Natural killer cell (primary cell): ENCODE results near the gene TENM4. TPM values are rescaled to one million over a fixed set of nuclear protein-coding genes. Genes with fewer than 3 reads are reported as not detected.
"Not testable (repeated sequence)": the region's sequence is repeated elsewhere in the genome, so short reads cannot be mapped to it uniquely, and the experiment has no call there.

ENCODE experiments used
- ATAC-seq, 3 donors: fragments of 150-1000 bp in 2 of 3; fragments of 200-7000 bp in 1 of 3; cut with Tn5 transposase; 1 replicate in 1 of 3; 2 replicates in 2 of 3; pipeline ENCODE4 v1.10.0; 2021; ENCODE audit warnings: mild to moderate bottlenecking in 2 of 3, moderate library complexity in 2 of 3
- DNase-seq, 2 donors: peaks; one replicate each; pipeline versions ENCODE4 v3.0.0 to v3.0.0-alpha.2; 2013 to 2021; ENCODE audit warnings: mixed read lengths in 1 of 2
- H3K27ac ChIP-seq: one replicate; pipeline ENCODE4 v1.5.1; 2013; ENCODE audit warnings: mild to moderate bottlenecking, low read length
- H3K27me3 ChIP-seq: one replicate; pipeline ENCODE4 v1.6.1; 2013; ENCODE audit warnings: low read length; ENCODE audit not compliant: control insufficient read depth, insufficient read depth
- H3K36me3 ChIP-seq: one replicate; pipeline ENCODE4 v1.6.1; 2013; ENCODE audit warnings: low read length; ENCODE audit not compliant: control insufficient read depth, insufficient read depth
- H3K4me1 ChIP-seq: one replicate; pipeline ENCODE4 v1.6.1; 2013; ENCODE audit warnings: low read length; ENCODE audit not compliant: control insufficient read depth, insufficient read depth
- H3K4me3 ChIP-seq: one replicate; pipeline ENCODE4 v1.5.1; 2013; ENCODE audit warnings: low read length
- H3K9me3 ChIP-seq: one replicate; pipeline ENCODE4 v1.6.1; 2013; ENCODE audit warnings: low read length; ENCODE audit not compliant: control insufficient read depth, insufficient read depth
- H3K27ac Mint-ChIP-seq, 2 donors: one replicate each; pipeline ENCODE4 v1.8.0; 2022; ENCODE audit warnings: mild to moderate bottlenecking in 2 of 2, mixed read lengths in 2 of 2, moderate library complexity in 1 of 2
- H3K27me3 Mint-ChIP-seq, 2 donors: one replicate each; pipeline ENCODE4 v1.8.0; 2022; ENCODE audit warnings: low read depth in 2 of 2, mixed read lengths in 2 of 2
- H3K36me3 Mint-ChIP-seq: one replicate; pipeline ENCODE4 v1.8.0; 2022; ENCODE audit warnings: mixed read lengths
- H3K4me1 Mint-ChIP-seq, 2 donors: one replicate each; pipeline ENCODE4 v1.8.0; 2022; ENCODE audit warnings: mixed read lengths in 2 of 2
- H3K4me3 Mint-ChIP-seq: one replicate; pipeline ENCODE4 v1.8.0; 2022; ENCODE audit warnings: mild to moderate bottlenecking, moderate library complexity, mixed read lengths
- H3K9me3 Mint-ChIP-seq, 2 donors: one replicate each; pipeline ENCODE4 v1.8.0; 2022; ENCODE audit warnings: mixed read lengths in 2 of 2
- WGBS: methylation state at CpG from one replicate; pipeline ENCODE4 v1.1.7; 2013; ENCODE audit warnings: missing lambda C conversion rate; ENCODE audit not compliant: insufficient coverage; 5-methylcytosine and 5-hydroxymethylcytosine counted together
- intact Hi-C: fragments of 100-400 bp; cut with micrococcal nuclease; formaldehyde crosslinking; loops from one replicate; pipeline ENCODE4 v1.14.2; 2022
- total RNA-seq, 4 donors: library from RNA; stranded (reverse); fragments of 120-200 nt in 1 of 4; gene quantifications; one replicate each; pipeline versions ENCODE4 v1.2.3 to v1.2.4, GENCODE V29; 2013 to 2022
- TF ChIP-seq, protein P1 (sequence below): fragments of 200-600 bp; IDR thresholded peaks from one replicate; pipeline ENCODE4 v1.8.0; 2022; ENCODE audit warnings: antibody characterized with exemption

TENM4 gene
- total RNA-seq, 3 donors from 2014 or later (not counting 1 experiment from before 2014, with no cell fraction given) = 0.63 to 0.75 TPM; not detected in 1

DNA sequence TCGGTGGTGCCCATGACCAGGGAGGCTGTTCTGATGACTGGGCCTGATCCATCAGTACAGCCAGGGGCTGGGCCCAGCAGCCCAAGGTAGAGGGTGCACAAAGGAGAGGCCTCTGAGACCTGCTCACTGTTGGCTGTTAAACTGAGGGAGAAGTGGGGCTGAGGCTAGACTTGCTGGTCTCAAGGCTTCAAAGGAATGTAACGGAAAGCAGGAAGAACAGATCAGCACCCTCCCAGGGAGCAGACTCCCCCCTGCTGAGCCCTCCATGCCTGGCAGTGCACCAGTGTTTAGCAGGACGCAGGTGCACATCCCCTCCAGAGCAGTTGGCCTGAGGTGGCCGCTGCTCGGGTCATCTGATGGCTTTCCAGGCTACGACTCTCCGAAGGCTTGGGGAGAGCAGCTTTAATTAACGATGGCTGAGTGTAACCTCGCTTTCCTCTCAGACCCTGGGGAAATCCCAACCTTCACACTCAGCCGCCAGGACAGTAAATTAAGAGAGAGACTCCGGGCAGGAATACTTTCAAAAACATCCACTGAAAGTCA lies 610.5 kb downstream of the TENM4 start:
- TF ChIP-seq, protein P1, sequence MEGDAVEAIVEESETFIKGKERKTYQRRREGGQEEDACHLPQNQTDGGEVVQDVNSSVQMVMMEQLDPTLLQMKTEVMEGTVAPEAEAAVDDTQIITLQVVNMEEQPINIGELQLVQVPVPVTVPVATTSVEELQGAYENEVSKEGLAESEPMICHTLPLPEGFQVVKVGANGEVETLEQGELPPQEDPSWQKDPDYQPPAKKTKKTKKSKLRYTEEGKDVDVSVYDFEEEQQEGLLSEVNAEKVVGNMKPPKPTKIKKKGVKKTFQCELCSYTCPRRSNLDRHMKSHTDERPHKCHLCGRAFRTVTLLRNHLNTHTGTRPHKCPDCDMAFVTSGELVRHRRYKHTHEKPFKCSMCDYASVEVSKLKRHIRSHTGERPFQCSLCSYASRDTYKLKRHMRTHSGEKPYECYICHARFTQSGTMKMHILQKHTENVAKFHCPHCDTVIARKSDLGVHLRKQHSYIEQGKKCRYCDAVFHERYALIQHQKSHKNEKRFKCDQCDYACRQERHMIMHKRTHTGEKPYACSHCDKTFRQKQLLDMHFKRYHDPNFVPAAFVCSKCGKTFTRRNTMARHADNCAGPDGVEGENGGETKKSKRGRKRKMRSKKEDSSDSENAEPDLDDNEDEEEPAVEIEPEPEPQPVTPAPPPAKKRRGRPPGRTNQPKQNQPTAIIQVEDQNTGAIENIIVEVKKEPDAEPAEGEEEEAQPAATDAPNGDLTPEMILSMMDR = no peak
- DNase-seq (no peak), ATAC-seq (no peak)
- Histone ChIP-seq H3K27me3 (no peaks in the 10 kb centered on the region), H3K4me1 (no peaks in the 10 kb centered on the region), H3K27ac (no peak overlapping the region), H3K4me3 (no peak overlapping the region), H3K36me3 (no peaks in the 10 kb centered on the region), H3K9me3 (no peaks in the 10 kb centered on the region)
- Mint-ChIP-seq H3K4me1 (no peaks in the 10 kb centered on the region), H3K4me3 (no peak overlapping the region), H3K27me3 (peaks cover 0 to 9% of the 10 kb centered on the region in 2 donors), H3K36me3 (no peaks in the 10 kb centered on the region), H3K9me3 (no peaks in the 10 kb centered on the region), H3K27ac (no peak overlapping the region)
- intact Hi-C loops = no loop called here
- 83% methylated on average over 9 of the region's 11 CpGs for WGBS

- TF ChIP-seq, protein P1 = no peak
- Mint-ChIP-seq H3K4me1 (no peaks in the 10 kb centered on the region), H3K9me3 (no peaks in the 10 kb centered on the region), H3K27me3 (peaks cover 0 to 5% of the 10 kb centered on the region in 2 donors), H3K27ac (no peak overlapping the region), H3K4me3 (no peak overlapping the region), H3K36me3 (no peaks in the 10 kb centered on the region)
- ATAC-seq (peak in 1 of 3 donors; percentile 24), DNase-seq (no peak)
- no peaks in the 10 kb centered on the region for H3K9me3 ChIP-seq
- intact Hi-C loops = no loop called here
- H3K4me1 ChIP-seq = no peaks in the 10 kb centered on the region
- H3K4me3 ChIP-seq = no peak overlapping the region
- no peak overlapping the region for H3K27ac ChIP-seq
- H3K36me3 ChIP-seq = no peaks in the 10 kb centered on the region
- 67% methylated on average over 3 of the region's 3 CpGs for WGBS
- H3K27me3 ChIP-seq = no peaks in the 10 kb centered on the region
Observed at GRCh38 chr11:78829146-78829545, 611.7 kb downstream of the TENM4 start.

DNA sequence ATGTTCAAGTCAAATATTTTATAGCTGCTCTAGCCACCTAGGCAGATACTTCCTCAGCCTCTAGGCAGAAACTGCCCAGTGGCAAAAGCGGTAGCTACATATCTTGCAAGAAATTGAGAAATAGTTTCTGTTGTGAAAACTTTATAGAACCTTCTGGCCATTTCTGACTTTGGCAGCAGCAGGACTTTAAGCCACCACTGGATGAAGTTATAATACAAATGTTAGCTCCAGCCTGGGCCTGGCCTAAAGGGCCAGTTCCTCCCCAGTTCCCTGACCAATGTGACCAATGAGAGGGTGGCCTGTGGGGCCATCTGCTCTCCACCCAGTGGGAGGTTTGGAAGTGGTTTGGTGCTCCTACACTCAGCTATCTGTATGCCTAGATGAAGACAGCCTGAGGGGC lies 612.2 kb downstream of the TENM4 start:
- Mint-ChIP-seq H3K9me3 (no peaks in the 10 kb centered on the region), H3K4me1 (no peaks in the 10 kb centered on the region), H3K36me3 (no peaks in the 10 kb centered on the region), H3K4me3 (no peak overlapping the region), H3K27ac (no peak overlapping the region), H3K27me3 (peaks cover 0 to 3% of the 10 kb centered on the region in 2 donors)
- ATAC-seq = peak in 1 of 3 donors; percentile 45
- no peaks in the 10 kb centered on the region for H3K36me3 ChIP-seq
- no peak overlapping the region for H3K4me3 ChIP-seq
- H3K4me1 ChIP-seq = no peaks in the 10 kb centered on the region
- no peaks in the 10 kb centered on the region for H3K27me3 ChIP-seq
- 80% methylated on average over 1 of the region's 1 CpG for WGBS
- H3K27ac ChIP-seq = no peak overlapping the region
- no peak for DNase-seq
- TF ChIP-seq, protein P1 = no peak
- intact Hi-C loops = no loop called here
- H3K9me3 ChIP-seq = no peaks in the 10 kb centered on the region

DNA sequence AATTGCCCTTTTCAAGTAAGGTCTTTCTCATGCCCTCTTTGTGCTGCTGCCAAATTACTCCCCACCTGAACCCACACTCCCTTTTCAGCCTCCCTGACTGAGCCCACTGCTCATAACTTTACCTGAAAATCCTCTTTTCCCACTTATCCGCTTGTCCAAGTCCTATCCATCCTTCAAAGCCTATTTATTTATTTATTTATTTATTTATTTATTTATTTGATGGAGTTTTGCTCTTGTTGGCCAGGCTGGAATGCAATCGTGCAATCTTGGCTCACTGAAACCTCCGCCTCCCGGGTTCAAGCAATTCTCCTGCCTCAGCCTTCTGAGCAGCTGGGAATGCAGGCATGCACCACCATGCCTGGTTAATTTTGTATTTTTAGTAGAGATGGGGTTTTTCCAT lies 613.5 kb downstream of the TENM4 start:
- intact Hi-C loops, H3K27me3 ChIP-seq: not testable (repeated sequence)

More for the DNA sequence above, 613.5 kb downstream of the TENM4 start:
- ATAC-seq, H3K4me1 Mint-ChIP-seq, H3K27ac ChIP-seq, H3K4me3 Mint-ChIP-seq, H3K4me1 ChIP-seq, H3K36me3 ChIP-seq, H3K9me3 ChIP-seq, DNase-seq, H3K27me3 Mint-ChIP-seq, H3K4me3 ChIP-seq, H3K36me3 Mint-ChIP-seq, H3K9me3 Mint-ChIP-seq, H3K27ac Mint-ChIP-seq: not testable (repeated sequence)
- WGBS = 94% methylated on average over 3 of the region's 4 CpGs
